ENCODE results near the gene TRMT10B.
"Not testable (repeated sequence)": the region's sequence is repeated elsewhere in the genome, so short reads cannot be mapped to it uniquely, and the experiment has no call there.

Gene TRMT10B

DNA sequence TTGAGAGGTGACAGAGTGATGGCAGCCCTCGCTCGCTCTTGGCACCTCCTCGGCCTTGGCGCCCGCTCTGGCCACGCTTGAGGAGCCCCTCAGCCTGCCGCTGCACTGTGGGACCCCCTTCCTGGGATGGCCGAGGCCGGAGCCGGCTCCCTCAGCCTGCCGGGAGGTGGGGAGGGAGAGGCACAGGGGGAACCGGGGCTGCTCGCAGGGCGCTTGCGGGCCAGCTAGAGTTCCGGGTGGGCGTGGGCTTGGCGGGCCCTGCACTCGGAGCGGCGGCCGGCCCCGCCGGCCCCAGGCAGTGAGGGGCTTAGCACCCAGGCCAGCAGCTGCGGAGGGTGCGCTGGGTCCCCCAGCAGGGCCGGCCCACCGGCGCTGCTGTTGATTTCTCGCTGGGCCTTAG lies 1.9 kb upstream of the TRMT10B start:
- not testable (repeated sequence) for DNase-seq

DNA sequence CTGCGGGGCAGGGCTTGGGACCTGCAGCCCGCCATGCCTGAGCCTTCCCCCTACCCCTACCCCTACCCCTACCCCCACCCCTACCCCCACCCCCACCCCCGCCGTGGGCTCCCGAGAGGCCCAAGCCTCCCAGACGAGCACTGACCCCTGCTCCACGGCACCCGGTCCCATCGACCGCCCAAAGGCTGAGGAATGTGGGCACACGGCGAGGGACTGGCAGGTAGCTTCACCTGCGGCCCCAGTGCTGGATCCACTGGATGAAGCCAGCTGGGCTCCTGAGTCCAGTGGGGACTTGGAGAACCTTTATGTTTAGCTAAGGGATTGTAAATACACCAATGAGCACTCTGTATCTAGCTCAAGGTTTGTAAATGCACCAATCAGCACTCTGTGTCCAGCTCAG lies 1.5 kb upstream of the TRMT10B start:
- DNase-seq: not testable (repeated sequence)

DNA sequence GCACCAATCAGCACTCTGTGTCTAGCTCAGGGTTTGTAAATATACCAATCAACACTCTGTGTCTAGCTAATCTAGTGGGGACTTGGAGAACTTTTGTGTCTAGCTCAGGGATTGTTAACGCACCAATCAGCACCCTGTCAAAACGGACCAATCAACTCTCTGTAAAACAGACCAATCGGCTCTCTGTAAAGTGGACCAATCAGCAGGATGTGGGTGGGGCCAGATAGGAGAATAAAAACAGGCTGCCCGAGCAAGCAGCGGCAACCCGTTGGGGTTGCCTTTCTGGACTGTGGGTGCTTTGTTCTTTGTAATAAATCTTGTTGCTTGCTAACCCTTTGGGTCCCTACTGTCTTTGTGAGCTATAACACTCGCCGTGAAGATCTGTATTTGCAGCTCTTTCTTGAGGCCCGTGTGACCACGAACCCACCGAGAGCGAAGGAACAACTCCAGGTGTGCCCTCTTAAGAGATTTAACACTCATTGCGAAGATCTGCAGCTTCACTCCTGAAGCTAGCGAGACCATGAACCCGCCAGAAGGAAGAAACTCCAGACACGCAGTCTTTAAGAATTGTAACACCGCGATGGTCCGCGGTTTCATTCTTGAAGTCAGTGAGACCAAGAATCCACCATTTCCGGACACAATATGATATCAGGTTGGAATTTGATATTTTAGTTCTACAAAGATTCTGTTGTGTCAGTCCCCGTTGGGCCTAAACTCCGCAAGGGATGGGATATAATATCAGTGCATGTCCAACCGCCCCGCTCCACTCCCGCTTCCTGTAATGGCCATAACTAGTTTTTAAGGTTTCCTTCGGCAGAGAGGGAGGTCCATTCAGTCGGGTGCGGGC lies 740 bp upstream of the TRMT10B start:
- peak in 1 of 3 donors; percentile 20 for DNase-seq

DNA sequence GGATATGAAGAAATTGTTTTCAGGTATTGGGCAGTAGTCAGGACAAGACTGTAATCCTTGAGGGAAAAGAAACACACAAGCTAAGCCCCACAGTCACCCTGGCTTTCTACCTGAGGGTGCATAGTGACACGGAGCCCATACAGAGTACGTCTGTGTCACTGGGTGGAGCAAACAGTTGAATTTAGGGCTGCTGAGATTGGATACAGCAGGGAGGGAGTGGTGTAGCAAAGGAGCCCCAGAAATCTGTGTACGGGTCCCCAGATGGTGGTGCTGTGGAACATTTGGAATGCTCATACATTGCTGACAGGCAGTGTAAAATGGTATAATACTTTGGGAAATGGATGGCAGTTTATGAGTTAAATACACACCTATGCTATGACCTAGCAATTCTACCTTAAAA lies 5.1 kb downstream of the TRMT10B start:
- no peak for DNase-seq

DNA sequence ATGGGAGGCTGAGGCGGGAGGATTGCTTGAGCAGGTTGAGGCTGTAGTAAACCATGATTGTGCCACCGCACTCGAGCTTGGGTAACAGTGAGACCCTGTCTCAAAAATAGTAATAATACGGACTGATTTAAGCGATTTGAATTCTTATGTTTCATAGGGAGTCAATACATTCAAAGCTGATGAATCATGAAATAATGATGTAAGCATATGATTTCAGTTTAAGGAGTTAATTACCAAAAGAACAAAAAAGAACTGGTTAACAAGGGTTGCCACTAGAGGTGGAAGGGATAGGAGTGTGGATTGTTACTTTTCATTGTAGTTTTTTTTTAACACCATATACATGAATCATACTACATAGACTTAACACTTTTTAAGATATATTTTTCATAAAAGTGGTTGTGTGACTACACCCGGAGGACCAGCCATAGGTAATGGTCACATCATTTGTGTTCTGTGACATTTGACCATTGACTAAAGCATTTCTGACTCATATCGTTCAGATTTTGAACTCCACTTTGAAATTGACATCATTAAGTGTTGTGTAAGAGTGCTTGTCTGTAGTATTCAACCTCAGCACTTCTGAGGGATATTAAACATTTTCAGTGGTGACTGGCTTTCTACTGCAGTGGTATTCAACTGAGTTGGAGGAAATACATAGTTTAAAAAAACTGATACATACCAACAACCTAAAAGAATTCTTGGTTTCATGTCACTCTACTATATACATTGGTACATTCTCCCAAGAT lies 7.0 kb downstream of the TRMT10B start:
- peak; percentile 2 to 54 (median 33) for DNase-seq

DNA sequence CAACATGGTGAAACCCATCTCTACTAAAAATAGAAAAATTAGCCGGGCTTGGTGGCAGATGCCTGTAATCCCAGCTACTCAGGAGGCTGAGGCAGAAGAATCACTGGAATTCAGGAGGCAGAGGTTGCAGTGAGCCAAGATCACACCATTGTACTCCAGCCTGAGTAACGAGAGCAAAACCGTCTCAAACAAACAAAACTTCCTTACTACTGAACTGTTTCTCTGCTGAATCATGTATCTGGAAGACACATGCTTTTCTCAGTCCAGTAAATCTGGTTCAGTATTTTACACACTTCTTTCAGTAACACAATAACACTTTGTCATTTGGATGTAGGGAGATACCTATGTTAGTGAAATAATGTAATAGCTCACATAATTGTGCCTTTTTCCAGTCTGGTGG lies 7.9 kb downstream of the TRMT10B start:
- DNase-seq: no peak

DNA sequence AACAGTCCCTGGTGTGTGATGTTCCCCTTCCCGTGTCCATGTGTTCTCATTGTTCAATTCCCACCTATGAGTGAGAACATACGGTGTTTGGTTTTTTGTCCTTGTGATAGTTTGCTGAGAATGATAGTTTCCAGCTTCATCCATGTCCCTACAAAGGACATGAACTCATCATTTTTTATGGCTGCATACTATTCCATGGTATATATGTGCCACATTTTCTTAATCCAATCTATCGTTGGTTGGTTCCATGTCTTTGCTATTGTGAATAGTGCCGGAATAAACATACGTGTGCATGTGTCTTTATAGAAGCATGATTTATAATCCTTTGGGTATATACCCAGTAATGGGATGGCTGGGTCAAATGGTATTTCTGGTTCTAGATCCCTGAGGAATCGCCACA lies 11.7 kb downstream of the TRMT10B start:
- DNase-seq: not testable (repeated sequence)

DNA sequence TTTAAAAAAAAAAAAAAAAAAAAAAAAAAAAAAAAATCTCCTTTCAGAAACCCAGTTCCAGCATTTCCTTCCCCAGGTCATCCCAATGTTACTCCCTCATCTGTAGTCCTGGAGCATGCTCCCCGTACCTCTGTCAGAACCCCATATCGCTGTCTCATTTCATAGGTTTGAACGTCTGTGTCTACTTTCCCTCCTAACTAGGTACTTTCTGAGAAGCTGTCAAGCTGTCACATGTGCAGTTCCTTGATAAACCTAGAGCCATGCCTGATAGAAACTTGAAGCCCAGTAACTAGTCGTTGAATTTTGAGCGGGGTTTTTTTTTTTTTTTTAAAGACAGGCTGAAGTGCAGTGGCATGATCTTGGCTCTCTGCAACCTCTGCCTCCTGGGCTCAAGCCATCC lies 15.7 kb downstream of the TRMT10B start:
- DNase-seq: no peak

DNA sequence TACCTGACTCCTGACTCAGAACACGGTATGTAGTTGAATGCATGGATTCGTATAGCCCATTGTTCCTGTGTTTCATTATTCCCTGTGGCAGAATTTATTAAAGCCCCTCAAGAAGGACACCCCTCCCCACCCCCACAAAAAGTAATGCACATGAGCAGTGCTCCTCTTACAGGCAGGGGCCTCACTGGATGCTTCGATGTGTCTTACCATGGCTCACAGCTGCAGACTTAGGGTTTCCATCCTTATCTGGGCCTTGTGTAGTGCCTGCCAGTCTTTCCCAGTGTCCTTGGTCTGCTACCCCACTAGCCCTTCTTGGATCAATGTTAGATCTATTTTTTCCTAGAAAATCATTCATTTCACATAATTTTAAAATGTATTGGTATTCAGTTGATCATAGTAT lies 16.4 kb downstream of the TRMT10B start:
- no peak for DNase-seq

DNA sequence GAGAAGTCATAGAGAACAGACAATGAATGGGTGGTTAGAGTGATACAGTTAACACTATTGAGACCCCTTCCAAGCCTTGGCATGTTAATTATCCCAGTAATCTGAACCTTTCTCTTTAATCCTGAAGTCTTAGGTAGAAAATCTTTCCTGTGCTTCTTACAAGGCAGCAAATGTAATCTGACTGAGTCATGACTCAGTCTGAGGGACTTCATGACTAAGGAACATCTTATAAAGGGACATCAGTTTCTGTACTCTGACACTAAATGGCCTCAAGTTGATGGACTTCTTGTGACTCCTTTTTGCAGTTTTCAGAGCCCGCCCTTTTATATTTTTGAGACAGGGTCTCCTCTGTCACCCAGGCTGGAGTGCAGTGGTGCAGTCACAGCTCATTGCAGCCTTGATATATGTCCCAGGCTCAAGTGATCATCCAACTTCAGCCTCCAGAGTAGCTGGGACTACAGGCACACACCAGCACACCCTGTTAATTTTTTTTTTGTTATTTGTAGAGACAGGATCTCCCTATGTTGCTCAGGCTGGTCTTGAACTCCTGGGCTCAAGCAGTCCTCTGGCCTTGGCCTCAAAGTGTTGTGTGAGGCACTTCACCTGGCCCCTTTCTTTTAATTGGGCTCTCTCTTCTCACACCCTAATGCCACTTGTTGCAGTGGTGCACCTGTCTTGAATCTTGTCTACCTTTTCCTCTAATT lies 21.8 kb downstream of the TRMT10B start:
- no peak for DNase-seq

DNA sequence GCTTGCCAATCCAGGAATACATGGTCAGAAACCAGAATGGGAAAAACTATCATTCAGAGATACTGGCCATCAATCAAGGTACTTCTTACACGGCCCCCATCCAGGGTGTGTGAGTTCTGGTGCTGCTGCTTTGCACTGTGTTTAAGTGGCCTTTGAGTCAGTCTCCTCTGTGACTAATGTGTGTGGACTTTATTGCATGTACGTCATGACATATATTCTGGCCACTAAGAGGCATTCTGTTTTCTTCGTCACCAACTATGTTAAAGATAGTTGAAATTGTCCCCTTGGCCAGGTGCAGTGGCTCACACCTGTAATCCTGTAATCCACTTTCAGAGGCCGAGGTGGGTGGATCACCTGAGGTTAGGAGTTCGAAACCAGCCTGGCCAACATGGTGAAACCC lies 22.7 kb downstream of the TRMT10B start:
- no peak for DNase-seq

DNA sequence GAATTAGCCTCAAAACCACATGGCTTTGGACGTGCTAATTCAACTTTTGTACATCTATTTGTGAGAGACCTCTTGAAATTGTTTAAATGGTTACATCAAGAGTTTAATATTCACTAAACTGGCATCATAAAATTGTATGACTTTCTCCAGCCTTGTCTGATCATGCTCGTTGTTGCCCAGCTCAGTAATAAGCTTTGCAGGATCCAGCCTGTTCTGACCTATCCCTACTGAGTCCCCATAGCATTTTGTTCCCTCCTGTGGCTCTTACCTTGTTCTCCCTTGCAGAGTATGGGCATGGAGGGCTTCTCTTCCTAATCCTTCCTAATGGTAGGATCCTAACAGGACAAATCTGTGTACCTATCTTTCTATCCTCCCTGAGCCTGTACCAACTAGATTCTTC lies 24.9 kb downstream of the TRMT10B start:
- no peak for DNase-seq

DNA sequence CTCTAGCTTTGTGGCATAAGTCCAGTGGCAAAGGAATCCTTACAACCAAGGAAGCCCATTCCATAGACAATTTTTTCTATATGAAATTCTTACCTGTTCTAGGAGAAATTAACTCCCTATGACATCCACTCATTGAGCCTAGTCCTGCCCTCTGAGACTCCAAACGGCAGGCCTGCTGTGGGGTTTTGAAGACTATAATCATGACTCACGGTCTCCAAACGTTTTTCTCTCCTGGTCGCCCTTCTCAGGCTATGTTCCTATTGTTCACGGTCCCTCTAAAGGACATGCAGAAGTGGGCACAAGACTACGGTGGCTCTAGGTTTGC lies 30.6 kb downstream of the TRMT10B start:
- DNase-seq: peak in 2 of 3 donors; percentile 18 to 19

DNA sequence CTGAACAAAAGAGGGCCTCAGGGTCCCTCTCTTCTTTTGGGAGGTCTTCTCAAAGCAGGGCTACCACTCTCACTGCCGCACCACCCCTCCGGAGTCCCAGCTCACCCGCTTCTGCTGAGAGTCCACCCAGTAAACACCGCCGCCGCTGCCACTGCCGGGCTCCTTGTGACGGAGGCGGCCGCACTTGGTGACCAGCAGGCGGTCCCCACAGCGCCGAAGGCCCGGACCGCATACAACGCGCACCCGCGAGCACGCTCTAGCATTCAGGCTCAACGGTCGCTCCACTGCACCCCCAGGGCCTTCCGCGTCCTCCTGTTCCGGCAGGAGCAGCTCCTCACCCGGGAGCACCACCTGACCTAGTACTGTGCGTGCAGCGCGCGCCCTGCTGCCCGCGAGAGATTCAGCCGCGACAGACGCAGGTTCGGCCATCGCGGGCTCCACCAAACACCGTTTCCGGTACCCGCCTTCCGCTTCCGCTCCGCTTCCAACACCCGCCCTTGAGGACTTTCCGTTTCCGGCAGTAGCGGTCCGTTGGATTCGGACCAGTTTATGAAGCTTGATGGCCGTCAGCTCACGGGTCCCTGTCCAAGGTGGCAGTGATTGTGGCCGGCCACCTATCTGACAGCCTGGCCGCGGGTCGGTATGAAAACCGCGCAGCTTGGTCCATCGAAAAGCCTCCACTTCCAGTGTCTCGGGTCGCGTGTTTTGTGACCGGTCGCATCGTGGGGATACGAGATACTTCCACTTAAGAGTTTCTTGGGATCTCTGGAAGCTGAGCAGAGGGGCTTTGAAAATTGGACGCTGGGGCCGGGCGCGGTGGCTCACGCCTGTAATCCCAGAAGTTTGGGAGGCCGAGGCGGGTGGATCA lies 31.2 kb downstream of the TRMT10B start, which contains the start of gene EXOSC3:
Gene EXOSC3 (minus strand): TSS at position 449 of the 868 bp plus-strand sequence. CDS start 20 bp downstream, at position 429.
- peak; percentile 94 to 95 (median 94) for DNase-seq

DNA sequence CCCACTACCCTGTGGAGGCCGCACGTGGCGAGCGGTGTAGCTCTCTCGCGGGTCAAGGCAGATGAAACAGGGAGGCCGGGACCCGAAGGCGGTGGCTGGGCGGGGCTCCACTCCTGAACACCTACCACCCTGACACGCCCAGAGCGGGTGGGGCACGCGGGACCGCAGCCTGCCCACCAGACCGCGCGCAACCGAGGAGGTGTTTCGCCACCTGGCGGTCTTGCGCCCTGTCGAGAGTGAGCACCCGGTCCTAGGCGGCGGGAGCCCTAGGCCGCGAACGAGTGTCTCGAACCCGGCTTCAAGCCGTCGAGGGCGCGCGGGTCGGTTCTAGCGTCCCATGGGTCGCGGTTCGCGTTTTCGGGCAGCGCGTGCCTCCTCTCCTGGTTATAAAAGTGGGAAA lies 33.5 kb downstream of the TRMT10B start:
- DNase-seq: no peak

DNA sequence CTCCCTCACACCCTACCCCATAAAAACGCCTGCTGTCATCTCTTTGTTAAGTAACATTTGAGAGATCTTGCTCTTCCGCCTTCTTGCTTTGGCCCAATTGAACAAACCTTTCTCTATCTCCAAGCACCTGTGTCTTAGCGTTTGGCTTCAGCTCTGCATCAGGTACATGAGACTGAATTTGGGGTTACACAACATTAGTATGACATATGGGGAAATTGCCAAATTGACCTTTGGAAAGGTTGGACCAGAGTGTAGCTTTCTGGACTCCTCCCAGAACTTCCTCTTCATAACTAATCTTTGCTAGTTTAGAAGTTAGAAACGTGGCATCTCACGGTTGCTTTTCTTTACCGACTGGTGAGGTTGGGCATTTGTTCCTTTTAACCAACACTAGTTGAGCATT lies 34.7 kb downstream of the TRMT10B start:
- DNase-seq: peak in 2 of 3 donors; percentile 27 to 39

DNA sequence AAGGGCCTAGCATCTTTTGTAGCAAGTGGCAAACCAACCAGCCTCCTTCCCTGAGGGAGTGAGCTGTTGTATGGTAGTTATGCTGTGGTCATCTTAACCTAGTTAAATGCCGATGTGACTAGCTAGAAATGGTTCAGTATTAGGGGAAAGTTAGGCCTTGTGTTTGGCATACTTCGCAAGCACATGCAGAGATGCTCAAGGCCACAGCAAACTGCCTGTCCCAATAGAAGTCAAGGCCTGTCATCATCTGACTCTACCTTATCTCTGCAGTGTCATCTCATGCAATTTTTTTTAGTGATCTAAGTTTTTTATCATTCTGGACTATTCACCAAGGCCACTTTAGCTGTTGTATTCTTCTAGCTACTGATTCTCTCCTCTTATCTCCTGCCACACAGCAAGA lies 36.5 kb downstream of the TRMT10B start:
- DNase-seq: no peak

DNA sequence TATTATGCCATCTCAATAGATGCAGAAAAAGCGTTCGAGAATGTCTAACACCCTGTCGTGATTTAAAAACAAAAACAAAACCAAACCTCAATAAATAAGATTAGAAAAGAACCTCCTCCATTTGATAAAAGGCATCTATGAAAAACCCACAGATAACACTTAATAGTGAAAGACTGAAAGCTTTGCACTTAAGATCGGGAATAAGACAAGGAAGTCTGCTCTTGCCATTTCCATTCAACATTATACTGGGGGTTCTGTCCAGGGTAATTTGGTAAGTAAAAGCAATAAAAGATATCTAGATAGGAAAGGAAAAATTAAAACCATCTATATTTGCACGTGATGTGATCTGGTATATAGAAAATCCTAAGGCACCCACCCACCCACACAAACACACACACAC lies 38.5 kb downstream of the TRMT10B start:
- DNase-seq: no peak

DNA sequence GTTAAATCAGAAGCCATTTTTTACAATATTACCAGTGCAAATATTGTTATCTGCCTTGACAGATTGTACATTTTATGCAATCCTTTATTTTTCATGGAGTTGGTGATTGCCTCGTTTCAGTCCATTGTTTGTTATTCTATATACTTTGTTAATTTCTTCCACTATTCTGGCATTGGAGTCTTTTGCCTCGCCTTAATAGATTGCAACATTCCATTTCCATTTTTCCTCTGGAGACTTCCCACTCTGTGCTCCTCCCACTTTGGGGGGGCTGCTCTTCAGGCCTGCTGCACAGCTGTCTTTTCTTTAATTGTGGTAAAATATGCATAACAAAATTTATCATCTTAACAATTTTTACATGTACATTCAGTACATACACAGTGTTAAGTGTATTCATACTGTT lies 42.6 kb downstream of the TRMT10B start:
- no peak for DNase-seq

DNA sequence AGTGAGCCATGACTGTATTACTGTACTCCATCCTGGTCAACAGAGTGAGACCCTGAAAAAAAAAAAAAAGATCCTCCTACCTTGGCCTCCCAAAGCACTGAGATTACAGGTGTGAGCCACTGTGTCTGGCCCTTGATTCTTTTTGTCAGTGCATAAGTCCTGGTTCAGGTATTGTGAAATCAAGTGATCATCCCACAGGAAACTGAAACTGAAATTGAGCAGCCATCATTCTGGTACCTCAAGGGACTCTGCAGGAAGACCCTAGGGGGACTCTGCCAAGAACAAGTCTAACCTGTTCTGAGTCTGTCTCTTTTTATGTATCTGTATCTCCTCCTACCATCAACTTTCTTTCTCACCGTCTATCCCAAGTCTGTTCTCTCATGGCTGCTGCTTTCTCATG lies 45.1 kb downstream of the TRMT10B start:
- DNase-seq: no peak

DNA sequence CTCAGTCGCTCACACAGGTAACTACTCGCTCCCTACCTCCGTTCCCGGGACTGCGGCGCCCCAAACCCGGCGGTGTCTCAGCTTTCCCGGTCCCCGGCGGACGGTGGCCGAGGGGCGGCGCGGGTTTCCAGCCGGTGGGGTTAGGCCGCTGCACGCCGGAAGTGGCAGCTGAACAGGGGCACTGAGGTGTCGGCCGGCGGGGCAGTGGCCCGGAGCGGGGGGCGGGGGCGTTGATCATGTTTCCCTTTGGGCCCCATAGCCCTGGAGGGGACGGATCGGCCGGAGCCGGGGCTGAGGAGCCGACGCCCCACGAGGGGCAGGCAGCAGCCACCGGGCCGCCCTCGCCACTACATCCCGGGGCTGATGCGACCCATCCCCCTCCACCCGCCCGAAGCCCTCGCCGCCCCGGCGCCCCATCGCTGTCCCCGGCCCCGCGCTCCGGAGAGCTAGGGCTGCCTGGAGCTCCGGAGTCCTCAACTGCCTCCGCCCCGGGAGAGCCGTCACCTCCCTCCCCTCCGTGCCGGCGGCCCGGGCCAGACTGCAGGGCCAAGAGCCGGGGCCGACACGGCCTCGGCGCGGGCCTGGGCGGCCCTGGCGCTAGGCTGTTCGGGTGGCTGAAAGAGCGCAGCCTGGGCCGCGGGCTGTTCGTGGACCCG lies 47.2 kb downstream of the TRMT10B start, which contains the start of gene DCAF10:
Gene DCAF10 (plus strand): TSS at position 167 of the 656 bp plus-strand sequence. CDS start 70 bp downstream, at position 237.
- DNase-seq: peak; percentile 85 to 95 (median 90)

Measured in suppressor macrophage treated with lipopolysaccharide for 1 hour (primary cell).